Measurements from ENCODE around the gene ADAM15.

The ADAM15 gene

GRCh38 chr1:155030243-155030795 lies 20.8 kb upstream of the ADAM15 start:
- DNase-seq: no peak

DNA sequence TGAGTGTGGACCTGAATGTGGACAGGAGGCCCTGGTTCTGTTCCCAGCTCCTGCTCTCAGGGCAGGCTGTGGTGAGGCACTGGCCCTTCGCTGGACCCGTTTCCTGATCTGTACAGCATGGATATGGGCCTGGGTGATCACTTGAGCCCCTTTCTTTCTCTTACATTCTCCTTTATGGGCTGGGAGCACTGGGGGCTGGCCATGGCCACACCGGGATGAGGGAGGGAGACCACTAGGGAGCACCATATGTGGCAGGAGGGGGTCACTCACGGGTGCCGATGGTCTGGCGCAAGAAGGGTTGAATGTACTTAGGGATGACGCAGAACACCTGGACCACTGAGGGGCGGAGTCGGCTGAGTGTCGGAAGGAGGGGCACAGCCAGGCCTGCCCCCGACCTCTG lies 20.2 kb upstream of the ADAM15 start:
- DNase-seq: no peak

DNA sequence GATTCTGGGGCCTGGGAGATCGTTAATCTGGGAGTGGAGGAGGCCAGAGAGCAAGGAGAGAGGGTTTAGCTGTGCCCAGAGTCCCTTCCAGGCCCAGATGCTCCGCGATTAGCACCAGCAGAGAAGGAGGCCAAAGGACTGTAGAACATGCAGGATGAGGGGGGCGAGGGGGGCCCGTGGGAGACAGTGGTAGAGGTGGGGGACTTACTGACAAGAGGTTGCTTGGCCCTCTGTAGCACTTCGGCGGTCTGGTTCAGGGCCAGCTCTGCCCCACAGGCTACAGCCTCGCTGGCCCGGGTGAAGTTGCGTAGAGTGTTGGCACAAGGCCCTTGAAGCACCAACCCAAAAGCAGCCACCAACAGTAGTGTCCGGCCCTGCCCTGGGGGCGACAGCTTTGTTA lies 18.2 kb upstream of the ADAM15 start:
- DNase-seq: no peak

DNA sequence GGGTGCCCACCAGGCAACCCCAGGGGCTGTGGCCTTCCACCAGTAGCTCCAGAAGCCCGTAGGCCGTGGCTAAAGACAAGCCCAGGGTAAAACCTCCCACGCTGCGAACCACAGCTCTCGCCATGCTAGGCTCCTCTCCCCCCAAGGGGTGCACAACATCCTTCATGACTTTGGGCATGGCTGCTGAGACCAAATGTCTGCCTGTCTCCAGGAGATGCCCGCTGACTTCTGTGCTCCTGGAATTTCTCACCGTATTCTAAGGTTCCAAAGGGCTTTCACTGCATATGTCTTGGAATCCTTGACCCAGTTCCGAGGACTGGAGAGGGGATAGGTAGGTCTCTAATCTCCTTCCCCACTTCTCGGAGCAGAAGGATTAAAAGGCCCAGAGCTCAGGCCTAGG lies 17.6 kb upstream of the ADAM15 start, which contains the start of the genes DCST1 and DCST2:
TSS of gene DCST1 (plus strand) at position 301 of the 400 bp plus-strand sequence. CDS start 213 bp downstream, outside the sequence.
TSS of gene DCST2 (minus strand) at position 258 of the 400 bp plus-strand sequence. CDS start at position 178, 80 bp downstream.
- no peak for DNase-seq

DNA sequence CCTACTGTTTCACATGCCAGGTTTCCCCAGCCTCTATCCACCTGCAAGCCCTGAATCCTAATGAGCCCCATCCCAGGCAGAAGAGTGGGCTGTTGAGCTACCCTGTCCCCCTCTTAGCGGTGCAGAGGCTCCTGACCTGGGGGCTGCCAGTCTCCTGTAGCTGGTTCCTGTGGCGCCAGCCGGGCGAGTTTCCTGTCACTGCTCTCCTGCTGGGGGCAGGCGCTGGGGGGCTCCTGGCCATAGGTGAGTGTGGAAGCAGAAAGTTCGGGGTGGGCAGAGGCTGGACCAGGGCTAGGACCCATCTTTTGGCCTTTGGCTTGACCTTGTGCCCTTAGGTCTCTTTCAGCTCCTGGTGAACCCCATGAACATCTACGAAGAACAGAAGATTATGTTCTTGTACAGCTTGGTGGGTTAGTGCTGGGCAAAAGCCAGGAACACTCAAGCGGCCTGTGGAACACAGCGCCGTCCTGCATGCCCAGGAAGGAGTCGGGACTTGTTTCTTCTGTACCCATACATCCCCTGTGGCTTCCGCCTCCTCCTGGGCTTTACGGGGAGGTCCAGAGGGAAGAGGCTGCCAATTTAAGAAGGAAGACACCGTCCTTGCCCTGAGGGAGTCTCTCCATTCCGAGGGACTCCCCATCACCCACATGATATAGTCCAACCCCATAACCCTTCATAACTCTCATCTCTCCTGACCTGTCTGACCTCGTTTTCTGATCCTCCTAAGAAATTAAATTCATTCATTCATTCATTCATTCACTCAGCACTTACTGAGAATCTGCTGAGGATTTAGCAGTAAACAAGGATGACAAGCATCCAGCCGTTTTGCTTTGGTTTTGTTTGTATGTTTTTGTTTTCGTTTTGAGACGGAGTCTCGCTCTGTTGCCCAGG lies 16.6 kb upstream of the ADAM15 start:
- DNase-seq: no peak

DNA sequence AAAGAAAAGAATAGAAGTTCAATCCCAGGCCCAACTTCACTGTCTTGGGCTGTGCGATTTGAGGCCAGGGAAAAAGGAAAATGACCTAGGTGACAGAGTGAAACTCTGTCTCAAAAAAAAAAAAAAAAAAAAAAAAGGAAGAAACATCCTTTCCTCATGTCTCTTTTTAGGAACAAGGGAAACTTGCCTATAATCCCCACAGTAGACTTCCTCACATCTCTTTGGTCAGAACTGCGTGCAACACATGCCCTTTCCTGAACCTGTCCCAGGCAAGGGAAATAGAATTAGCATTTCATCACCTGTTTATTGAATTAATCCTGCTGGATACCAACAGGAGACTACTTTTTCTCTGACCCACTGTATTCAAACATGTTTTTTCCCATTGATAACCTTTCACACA lies 15.2 kb upstream of the ADAM15 start:
- no peak for DNase-seq

DNA sequence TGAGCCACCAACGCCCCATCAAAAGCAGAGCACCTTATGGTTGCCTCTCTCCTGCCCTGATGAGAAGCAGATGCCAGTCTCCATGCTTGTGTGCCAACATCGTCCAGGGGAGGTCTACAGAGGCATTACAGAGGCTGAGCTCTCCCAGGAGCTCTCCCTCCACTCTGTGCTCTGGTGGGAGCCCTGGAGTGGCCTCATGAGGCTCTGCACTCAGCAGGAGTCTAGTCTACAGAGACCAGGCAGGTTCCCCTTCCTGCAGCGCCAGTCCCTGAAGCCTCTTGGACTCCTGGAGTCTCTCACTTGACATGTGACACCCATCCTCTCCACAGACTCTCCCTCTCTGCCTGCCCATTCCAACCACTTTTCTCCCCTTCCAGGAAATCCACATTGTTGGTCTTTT lies 14.1 kb upstream of the ADAM15 start:
- no peak for DNase-seq

DNA sequence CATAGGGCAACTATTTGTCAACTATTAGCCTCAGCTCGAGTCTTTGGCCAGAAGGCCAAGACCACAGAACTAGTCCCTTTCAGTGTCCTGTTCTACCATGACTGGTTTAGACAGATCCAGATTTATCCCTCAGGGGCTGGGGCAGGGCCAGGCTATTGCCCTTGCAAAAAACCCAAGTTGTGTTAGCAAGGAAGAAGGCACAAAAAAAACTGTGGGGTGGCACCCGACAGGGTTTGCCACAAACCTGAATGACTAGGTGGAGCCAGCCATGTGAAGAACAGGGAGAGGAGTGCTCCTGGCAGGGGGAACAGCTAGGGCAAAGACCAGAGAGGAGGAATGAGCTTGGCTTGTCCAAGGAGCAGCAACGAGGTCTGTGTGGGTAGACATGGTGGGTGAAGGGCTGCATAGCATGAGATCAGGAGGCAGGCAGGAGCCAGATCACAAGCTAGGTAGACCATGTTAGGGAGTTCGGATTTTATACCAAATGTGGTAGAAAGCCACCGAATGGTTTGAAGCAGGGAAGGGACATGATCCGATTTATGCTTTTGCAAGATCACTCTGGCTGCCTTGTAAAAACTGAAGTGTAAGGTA lies 13.2 kb upstream of the ADAM15 start:
- DNase-seq: no peak

- no peak for DNase-seq
Measured at GRCh38 chr1:155038602-155039307, 12.4 kb upstream of the ADAM15 start.

- no peak for DNase-seq
Measured at GRCh38 chr1:155039308-155039669, 11.8 kb upstream of the ADAM15 start.

GRCh38 chr1:155040358-155041093 lies 10.6 kb upstream of the ADAM15 start:
- DNase-seq: no peak

GRCh38 chr1:155042789-155043188 lies 8.3 kb upstream of the ADAM15 start:
- no peak for DNase-seq

DNA sequence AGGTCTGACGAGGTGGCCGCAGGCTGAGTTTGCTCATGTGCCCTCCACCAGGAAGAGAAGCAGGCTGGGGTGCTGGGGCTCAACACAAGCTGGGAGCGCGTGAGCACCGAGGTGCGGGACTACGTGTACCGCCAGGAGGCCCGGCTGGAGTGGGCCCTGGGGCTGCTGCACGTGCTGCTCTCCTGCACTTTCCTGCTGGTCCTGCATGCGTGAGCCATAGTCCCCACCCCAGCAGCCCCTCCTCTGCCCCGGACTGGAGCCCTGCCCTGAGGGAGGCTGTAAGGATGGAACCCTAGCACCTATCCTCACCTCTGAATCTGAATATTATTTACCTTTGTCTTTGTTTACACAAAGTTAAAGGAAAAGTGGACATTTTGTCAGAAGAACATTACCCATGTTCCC lies 7.8 kb upstream of the ADAM15 start:
- DNase-seq: no peak

GRCh38 chr1:155043793-155044192 lies 7.3 kb upstream of the ADAM15 start:
- no peak for DNase-seq

DNA sequence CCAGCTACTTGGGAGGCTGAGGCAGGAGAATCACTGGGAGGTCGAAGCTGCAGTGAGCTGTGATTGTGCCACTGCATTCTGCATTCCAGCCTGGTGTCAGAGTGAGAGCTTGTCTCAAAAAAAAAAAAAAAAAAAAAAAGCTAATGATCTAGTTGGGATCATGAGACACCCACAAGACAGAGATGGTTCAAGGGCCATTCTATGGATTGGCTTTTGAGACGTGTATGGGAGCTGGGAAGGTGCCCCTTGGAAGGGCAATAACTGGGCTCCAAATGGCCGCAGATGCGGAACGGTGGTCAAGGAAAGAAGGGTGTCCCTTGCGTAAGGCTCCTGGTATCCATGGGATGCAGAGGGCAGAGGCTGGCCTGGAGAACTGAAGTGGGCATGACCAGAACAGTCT lies 6.8 kb upstream of the ADAM15 start:
- DNase-seq: no peak

- DNase-seq: peak in 10 of 14 donors; percentile 14 to 72 (median 43)
Measured at GRCh38 chr1:155044812-155045657, 6.1 kb upstream of the ADAM15 start.

- no peak for DNase-seq
Measured at GRCh38 chr1:155048449-155049334, 2.4 kb upstream of the ADAM15 start.

GRCh38 chr1:155049651-155050559 lies 1.2 kb upstream of the ADAM15 start:
- DNase-seq: peak in 1 of 14 donors; percentile 38

DNA sequence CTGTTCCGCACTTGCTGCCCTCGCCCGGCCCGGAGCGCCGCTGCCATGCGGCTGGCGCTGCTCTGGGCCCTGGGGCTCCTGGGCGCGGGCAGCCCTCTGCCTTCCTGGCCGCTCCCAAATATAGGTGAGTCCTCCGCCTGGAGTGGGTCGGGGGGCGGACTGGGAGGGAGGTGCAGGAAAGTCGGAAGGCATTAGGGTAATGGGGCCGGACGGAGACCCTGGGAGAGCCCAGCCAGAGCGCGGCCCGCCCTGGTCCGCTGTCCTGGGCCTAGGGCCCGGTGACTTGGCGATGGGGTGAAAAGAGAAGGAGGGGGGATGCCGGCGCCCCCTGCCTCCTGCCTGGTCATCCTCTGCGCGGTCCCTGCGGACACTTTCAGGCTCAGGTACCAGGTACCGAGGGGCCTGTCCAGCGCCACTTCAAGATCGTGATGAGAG lies 243 bp downstream of the ADAM15 start:
- DNase-seq: peak in 1 of 14 donors; percentile 66

All from C1 segment of cervical spinal cord (tissue), 14 donors.